T-cell (primary cell): ENCODE results near the gene UBTD1. TPM values are rescaled to one million over a fixed set of nuclear protein-coding genes. Genes with fewer than 3 reads are reported as not detected.
A peak's percentile ranks its signal among the peaks of the same experiment; 100 is the strongest.

Experiments used
- ATAC-seq, 4 experiments: fragments of 200-7000 bp in 3 of 4; fragments of 150-1000 bp in 1 of 4; cut with Tn5 transposase; replicated peaks in 1 of 4; 1 replicate in 3 of 4; 2 replicates in 1 of 4; pipeline ENCODE4 v1.10.0; 2021; ENCODE audit warnings: moderate library complexity in 3 of 4, mild to moderate bottlenecking in 2 of 4, moderate number of reproducible peaks in 1 of 4
- CTCF ChIA-PET, 2 donors: fragments of 300-600 bp; sonication (Branson Sonifier 250); formaldehyde crosslinking; loops; one replicate each; lab custom pipeline; 2022; ENCODE audit warnings: antibody characterized with exemption in 2 of 2; lab: Charles Lee
- POLR2A ChIA-PET, 2 donors: fragments of 300-600 bp; sonication (Branson Sonifier 250); formaldehyde crosslinking; loops; one replicate each; lab custom pipeline; 2022; ENCODE audit warnings: antibody characterized with exemption in 2 of 2; lab: Charles Lee
- DNase-seq, 35 experiments: peaks; one replicate each; pipeline versions ENCODE4 v3.0.0 to v3.0.0-alpha.2; 2013 to 2023
- H3K27ac ChIP-seq: one replicate; pipeline ENCODE4 v1.5.1; 2013; ENCODE audit warnings: low read length
- H3K27me3 ChIP-seq, 2 experiments: replicated peaks in 1 of 2; 1 replicate in 1 of 2; 2 replicates in 1 of 2; pipeline versions ENCODE4 v1.6.1 to v1.7.0; 2013; ENCODE audit warnings: low read length in 1 of 2, mixed read lengths in 1 of 2; ENCODE audit not compliant: control insufficient read depth in 2 of 2, insufficient read depth in 2 of 2; ENCODE audit errors: extremely low read depth in 1 of 2
- H3K36me3 ChIP-seq, 2 donors: 1 replicate in 1 of 2; 2 replicates in 1 of 2; pipeline versions ENCODE4 v1.6.1 to v1.7.0; 2013; ENCODE audit warnings: low read length in 1 of 2; ENCODE audit not compliant: control insufficient read depth in 2 of 2, insufficient read depth in 1 of 2; ENCODE audit errors: extremely low read depth in 1 of 2
- H3K4me1 ChIP-seq, 2 experiments: 1 replicate in 1 of 2; 2 replicates in 1 of 2; pipeline versions ENCODE4 v1.6.1 to v1.7.0; 2013; ENCODE audit warnings: low read length in 2 of 2, mixed read lengths in 1 of 2; ENCODE audit not compliant: insufficient read depth in 2 of 2, control insufficient read depth in 1 of 2; ENCODE audit errors: extremely low read depth in 1 of 2
- H3K4me3 ChIP-seq, 2 donors: 1 replicate in 1 of 2; 2 replicates in 1 of 2; pipeline versions ENCODE4 v1.5.1 to v1.7.0; 2013; ENCODE audit warnings: mild to moderate bottlenecking in 2 of 2, low read length in 1 of 2, moderate library complexity in 1 of 2; ENCODE audit not compliant: control insufficient read depth in 1 of 2; ENCODE audit errors: extremely low read depth in 1 of 2
- H3K9me3 ChIP-seq: 2 replicates; pipeline ENCODE4 v1.7.0; 2013
- H3K27ac Mint-ChIP-seq, 2 donors: one replicate each; pipeline ENCODE4 v1.8.0; 2020 to 2021; ENCODE audit warnings: mild to moderate bottlenecking in 2 of 2, mixed read lengths in 2 of 2
- H3K27me3 Mint-ChIP-seq, 2 donors: one replicate each; pipeline ENCODE4 v1.8.0; 2021 to 2022; ENCODE audit warnings: mixed read lengths in 2 of 2
- H3K36me3 Mint-ChIP-seq: one replicate; pipeline ENCODE4 v1.8.0; 2021; ENCODE audit warnings: mixed read lengths
- H3K4me1 Mint-ChIP-seq, 3 donors: one replicate each; pipeline ENCODE4 v1.8.0; 2020 to 2022; ENCODE audit warnings: mixed read lengths in 3 of 3, mild to moderate bottlenecking in 1 of 3
- H3K4me3 Mint-ChIP-seq, 3 donors: one replicate each; pipeline ENCODE4 v1.8.0; 2020 to 2022; ENCODE audit warnings: mild to moderate bottlenecking in 3 of 3, mixed read lengths in 3 of 3, moderate library complexity in 3 of 3
- H3K9me3 Mint-ChIP-seq, 3 donors: one replicate each; pipeline ENCODE4 v1.8.0; 2020 to 2022; ENCODE audit warnings: mixed read lengths in 3 of 3
- WGBS: methylation state at CpG from one replicate; pipeline ENCODE4 v1.1.5; 2013; ENCODE audit warnings: missing lambda C conversion rate; ENCODE audit not compliant: insufficient coverage; 5-methylcytosine and 5-hydroxymethylcytosine counted together
- total RNA-seq, 35 experiments: library from RNA in 6 of 35; stranded (reverse) in 6 of 35; fragments of 120-200 nt in 1 of 35; gene quantifications; one replicate each; pipeline versions ENCODE4 v1.2.1 to v1.2.4 and lab custom pipeline; 2013 to 2026

The UBTD1 gene
- total RNA-seq, 5 donors from 2014 or later (not counting 1 experiment from before 2014, with no cell fraction given): 1.0 to 2.4 (median 1.9) TPM

GRCh38 chr10:97498076-97498840 lies 466 bp upstream of the UBTD1 start, which contains the start of gene MMS19:
TSS of gene MMS19 (minus strand) at chr10:97498422. CDS start at chr10:97498384, 38 bp downstream.
- Mint-ChIP-seq H3K27ac (peak within 1 kb of the TSS; percentile 96 to 98), H3K27me3 (peaks cover 20 to 28% of the 10 kb centered on the region in 2 donors), H3K9me3 (no peaks in the 10 kb centered on the region), H3K36me3 (peaks cover 8% of the 10 kb centered on the region), H3K4me3 (peak within 1 kb of the TSS; percentile 96 to 99 (median 97)), H3K4me1 (peaks cover 53 to 60% (median 58%) of the 10 kb centered on the region in 3 donors)
- peaks cover 0 to 3% of the 10 kb centered on the region in 2 donors for H3K36me3 ChIP-seq
- POLR2A ChIA-PET: no interaction called here
- H3K4me3 ChIP-seq: peak within 1 kb of the TSS; percentile 84 to 93
- DNase-seq (peak; percentile 96 to 100 (median 99)), ATAC-seq (peak; percentile 86 to 91 (median 90))
- CTCF ChIA-PET: no interaction called here
- no peaks in the 10 kb centered on the region for H3K9me3 ChIP-seq
- peak within 1 kb of the TSS; percentile 80 for H3K27ac ChIP-seq
- WGBS: under 1% methylated on average over 69 of the region's 73 CpGs
- H3K27me3 ChIP-seq: peaks cover 0 to 27% of the 10 kb centered on the region in 2 experiments
- H3K4me1 ChIP-seq: peaks cover 21 to 35% of the 10 kb centered on the region in 2 experiments

- Mint-ChIP-seq H3K27me3 (peaks cover 22 to 31% of the 10 kb centered on the region in 2 donors), H3K27ac (peak overlapping the region in 1 of 2 donors; percentile 28), H3K4me3 (peak overlapping the region; percentile 61 to 96 (median 69)), H3K4me1 (peaks cover 44 to 50% (median 49%) of the 10 kb centered on the region in 3 donors), H3K9me3 (no peaks in the 10 kb centered on the region), H3K36me3 (peaks cover 2% of the 10 kb centered on the region)
- Histone ChIP-seq H3K4me3 (peak overlapping the region; percentile 73 to 93), H3K27ac (no peak overlapping the region), H3K27me3 (peaks cover 0 to 33% of the 10 kb centered on the region in 2 experiments), H3K36me3 (no peaks in the 10 kb centered on the region), H3K9me3 (no peaks in the 10 kb centered on the region), H3K4me1 (peaks cover 15 to 34% of the 10 kb centered on the region in 2 experiments)
- DNase-seq: peak in 9 of 35 experiments; percentile 2 to 27 (median 11)
- CTCF ChIA-PET: interaction anchor here in 1 of 2 donors (0.5 kb wide), 1 partner anchor 215 kb away, joined by 3 read pairs; no protein-coding TSS in a partner anchor
- 14% methylated on average over 40 of the region's 41 CpGs for WGBS
- POLR2A ChIA-PET: interaction anchor here in 1 of 2 donors (0.6 kb wide), 1 partner anchor 166 kb away, joined by 4 read pairs; no protein-coding TSS in a partner anchor
- no peak for ATAC-seq
Observed at GRCh38 chr10:97499561-97500296, 1.0 kb downstream of the UBTD1 start.

- 70% methylated on average over 2 of the region's 2 CpGs for WGBS
- H3K4me3 Mint-ChIP-seq: peak overlapping the region; percentile 61 to 96 (median 69)
- POLR2A ChIA-PET: no interaction called here
Observed at GRCh38 chr10:97500297-97500575, 1.5 kb downstream of the UBTD1 start.

GRCh38 chr10:97502916-97503315 lies 4.2 kb downstream of the UBTD1 start:
- Mint-ChIP-seq H3K36me3 (no peaks in the 10 kb centered on the region), H3K27ac (no peak overlapping the region), H3K9me3 (no peaks in the 10 kb centered on the region), H3K4me3 (no peak overlapping the region), H3K27me3 (peaks cover 22 to 35% of the 10 kb centered on the region in 2 donors), H3K4me1 (peaks cover 15 to 19% (median 19%) of the 10 kb centered on the region in 3 donors)
- DNase-seq: no peak
- Histone ChIP-seq H3K36me3 (no peaks in the 10 kb centered on the region), H3K4me3 (no peak overlapping the region), H3K27me3 (peaks cover 0 to 37% of the 10 kb centered on the region in 2 experiments), H3K27ac (no peak overlapping the region), H3K9me3 (no peaks in the 10 kb centered on the region), H3K4me1 (peaks cover 0 to 11% of the 10 kb centered on the region in 2 experiments)
- ChIA-PET POLR2A (no interaction called here), CTCF (no interaction called here)
- WGBS: 80% methylated on average over 1 of the region's 6 CpGs
- no peak for ATAC-seq

More at GRCh38 chr10:97500297-97500575, 1.5 kb downstream of the UBTD1 start:
- Histone ChIP-seq H3K27me3 (peaks cover 0 to 33% of the 10 kb centered on the region in 2 experiments), H3K4me3 (no peak overlapping the region), H3K9me3 (no peaks in the 10 kb centered on the region), H3K4me1 (peaks cover 13 to 29% of the 10 kb centered on the region in 2 experiments), H3K27ac (no peak overlapping the region), H3K36me3 (no peaks in the 10 kb centered on the region)
- Mint-ChIP-seq H3K4me1 (peaks cover 39 to 45% (median 44%) of the 10 kb centered on the region in 3 donors), H3K27ac (peak overlapping the region in 1 of 2 donors; percentile 11), H3K9me3 (no peaks in the 10 kb centered on the region), H3K27me3 (peaks cover 22 to 31% of the 10 kb centered on the region in 2 donors), H3K36me3 (no peaks in the 10 kb centered on the region)
- DNase-seq (peak in 1 of 35 experiments; percentile 6), ATAC-seq (no peak)
- CTCF ChIA-PET: interaction anchor here (0.5 to 0.7 kb wide), 3 partner anchors 215 to 226 kb away, joined by 3 read pairs; no protein-coding TSS in a partner anchor

GRCh38 chr10:97503406-97503805 lies 4.7 kb downstream of the UBTD1 start:
- ChIA-PET POLR2A (no interaction called here), CTCF (no interaction called here)
- Histone ChIP-seq H3K9me3 (no peaks in the 10 kb centered on the region), H3K27ac (no peak overlapping the region), H3K27me3 (peaks cover 0 to 37% of the 10 kb centered on the region in 2 experiments), H3K4me1 (peaks cover 0 to 11% of the 10 kb centered on the region in 2 experiments), H3K4me3 (no peak overlapping the region), H3K36me3 (no peaks in the 10 kb centered on the region)
- no peak for ATAC-seq
- no peaks in the 10 kb centered on the region for H3K9me3 Mint-ChIP-seq
- no peak overlapping the region for H3K27ac Mint-ChIP-seq
- H3K36me3 Mint-ChIP-seq: no peaks in the 10 kb centered on the region
- WGBS: 56% methylated on average over 2 of the region's 3 CpGs
- DNase-seq: no peak
- peaks cover 13 to 16% (median 14%) of the 10 kb centered on the region in 3 donors for H3K4me1 Mint-ChIP-seq
- no peak overlapping the region for H3K4me3 Mint-ChIP-seq
- H3K27me3 Mint-ChIP-seq: peaks cover 22 to 35% of the 10 kb centered on the region in 2 donors

GRCh38 chr10:97505152-97505551 lies 6.4 kb downstream of the UBTD1 start:
- ChIA-PET POLR2A (interaction anchor here in 1 of 2 donors (0.6 kb wide), 1 partner anchor 83 kb away, joined by 3 read pairs; no protein-coding TSS in a partner anchor), CTCF (interaction anchor here in 1 of 2 donors (1.0 kb wide), 1 partner anchor 103 kb away, joined by 3 read pairs; no protein-coding TSS in a partner anchor)
- Histone ChIP-seq H3K36me3 (no peaks in the 10 kb centered on the region), H3K4me3 (no peak overlapping the region), H3K4me1 (no peaks in the 10 kb centered on the region), H3K27me3 (peaks cover 0 to 32% of the 10 kb centered on the region in 2 experiments), H3K9me3 (no peaks in the 10 kb centered on the region), H3K27ac (no peak overlapping the region)
- no CpG with 5 or more reads among the region's 1 CpG for WGBS
- Mint-ChIP-seq H3K4me1 (peaks cover 9 to 10% (median 10%) of the 10 kb centered on the region in 3 donors), H3K9me3 (no peaks in the 10 kb centered on the region), H3K36me3 (no peaks in the 10 kb centered on the region), H3K4me3 (no peak overlapping the region), H3K27ac (no peak overlapping the region), H3K27me3 (peaks cover 22 to 29% of the 10 kb centered on the region in 2 donors)
- DNase-seq (no peak), ATAC-seq (no peak)
